Measurements from ENCODE around the gene MLST8.

MLST8 gene

DNA sequence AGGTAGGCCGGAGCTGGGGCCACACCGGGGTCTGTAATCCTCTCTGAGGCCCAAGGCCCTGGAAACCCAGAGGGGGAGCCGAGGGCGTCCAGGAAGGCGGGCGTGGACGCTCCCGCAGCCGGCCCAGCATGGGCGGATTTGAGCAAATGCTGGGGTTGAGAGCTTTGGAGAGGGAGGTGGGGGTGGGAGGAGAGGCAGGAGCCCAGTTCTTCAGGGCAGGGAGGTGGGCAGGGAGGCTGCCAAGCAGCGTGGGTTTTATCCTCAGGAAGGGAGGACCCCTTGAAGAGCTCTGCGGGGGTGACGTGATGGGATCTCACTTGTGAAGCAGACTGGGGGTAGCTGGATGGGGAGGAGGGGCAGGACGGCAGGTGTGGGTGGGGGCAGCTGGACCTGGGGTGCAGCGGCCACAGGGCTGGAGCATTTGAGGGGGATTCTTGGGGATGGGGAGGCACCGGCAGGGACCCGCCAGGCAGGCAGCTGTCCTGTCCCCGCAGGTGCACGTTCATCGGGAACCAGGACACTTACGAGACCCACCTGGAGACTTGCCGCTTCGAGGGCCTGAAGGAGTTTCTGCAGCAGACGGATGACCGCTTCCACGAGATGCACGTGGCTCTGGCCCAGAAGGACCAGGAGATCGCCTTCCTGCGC is 32.4 kb upstream of the MLST8 start:
- Histone ChIP-seq H3K36me3 (ENCODE audit: insufficient read depth) (peaks cover 6% of the 10 kb centered on the region; the same call in 1 of the 2 replicates), H3K9ac (no peak overlapping the region), H3K4me1 (ENCODE audit: low read depth, poor library complexity, severe bottlenecking) (peaks cover 6% of the 10 kb centered on the region), H2AFZ (ENCODE audit: low read depth) (no peak overlapping the region), H3K79me2 (ENCODE audit: insufficient read depth, low read depth) (no peaks in the 10 kb centered on the region), H4K20me1 (ENCODE audit: insufficient read depth) (no peaks in the 10 kb centered on the region), H3K27ac (no peak overlapping the region), H3K4me2 (no peak overlapping the region), H3K4me3 (IDR thresholded peaks at IDR 0.05; ENCODE audit: insufficient read depth, low read depth, low read length) (no peak overlapping the region), H3K27me3 (ENCODE audit: insufficient read depth, low read depth) (no peaks in the 10 kb centered on the region)
- TF ChIP-seq, protein P1, sequence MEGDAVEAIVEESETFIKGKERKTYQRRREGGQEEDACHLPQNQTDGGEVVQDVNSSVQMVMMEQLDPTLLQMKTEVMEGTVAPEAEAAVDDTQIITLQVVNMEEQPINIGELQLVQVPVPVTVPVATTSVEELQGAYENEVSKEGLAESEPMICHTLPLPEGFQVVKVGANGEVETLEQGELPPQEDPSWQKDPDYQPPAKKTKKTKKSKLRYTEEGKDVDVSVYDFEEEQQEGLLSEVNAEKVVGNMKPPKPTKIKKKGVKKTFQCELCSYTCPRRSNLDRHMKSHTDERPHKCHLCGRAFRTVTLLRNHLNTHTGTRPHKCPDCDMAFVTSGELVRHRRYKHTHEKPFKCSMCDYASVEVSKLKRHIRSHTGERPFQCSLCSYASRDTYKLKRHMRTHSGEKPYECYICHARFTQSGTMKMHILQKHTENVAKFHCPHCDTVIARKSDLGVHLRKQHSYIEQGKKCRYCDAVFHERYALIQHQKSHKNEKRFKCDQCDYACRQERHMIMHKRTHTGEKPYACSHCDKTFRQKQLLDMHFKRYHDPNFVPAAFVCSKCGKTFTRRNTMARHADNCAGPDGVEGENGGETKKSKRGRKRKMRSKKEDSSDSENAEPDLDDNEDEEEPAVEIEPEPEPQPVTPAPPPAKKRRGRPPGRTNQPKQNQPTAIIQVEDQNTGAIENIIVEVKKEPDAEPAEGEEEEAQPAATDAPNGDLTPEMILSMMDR (conservative IDR thresholded peaks at IDR 0.05; ENCODE audit: low read depth, low read length): no peak

DNA sequence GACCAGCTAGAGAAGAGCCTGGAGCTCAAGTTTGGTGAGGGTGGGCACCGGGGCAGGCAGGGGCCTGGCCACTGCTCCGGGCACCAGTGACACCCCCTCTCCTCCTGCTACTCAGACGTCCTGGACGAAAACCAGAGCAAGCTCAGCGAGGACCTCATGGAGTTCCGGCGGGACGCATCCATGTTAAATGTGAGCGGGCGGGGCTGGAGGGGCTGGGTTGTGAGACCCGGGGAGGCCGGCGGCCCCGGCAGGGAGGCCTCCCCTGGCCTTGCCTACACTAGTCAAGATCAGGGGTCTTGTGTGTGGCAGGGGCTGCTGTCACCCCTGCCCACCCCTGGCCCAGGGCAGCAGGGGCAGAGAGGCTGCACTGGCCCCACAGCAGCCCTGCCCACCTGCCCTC is 31.9 kb upstream of the MLST8 start:
- Histone ChIP-seq H3K79me2 (ENCODE audit: insufficient read depth, low read depth) (no peaks in the 10 kb centered on the region), H3K36me3 (ENCODE audit: insufficient read depth) (peaks cover 6% of the 10 kb centered on the region; the same call in 1 of the 2 replicates), H2AFZ (ENCODE audit: low read depth) (no peak overlapping the region), H3K27ac (no peak overlapping the region), H3K9ac (no peak overlapping the region), H4K20me1 (ENCODE audit: insufficient read depth) (no peaks in the 10 kb centered on the region), H3K4me2 (no peak overlapping the region), H3K4me1 (ENCODE audit: low read depth, poor library complexity, severe bottlenecking) (peaks cover under 1% of the 10 kb centered on the region), H3K27me3 (ENCODE audit: insufficient read depth, low read depth) (no peaks in the 10 kb centered on the region), H3K4me3 (IDR thresholded peaks at IDR 0.05; ENCODE audit: insufficient read depth, low read depth, low read length) (no peak overlapping the region)
- TF ChIP-seq, protein P1 (conservative IDR thresholded peaks at IDR 0.05; ENCODE audit: low read depth, low read length): no peak

DNA sequence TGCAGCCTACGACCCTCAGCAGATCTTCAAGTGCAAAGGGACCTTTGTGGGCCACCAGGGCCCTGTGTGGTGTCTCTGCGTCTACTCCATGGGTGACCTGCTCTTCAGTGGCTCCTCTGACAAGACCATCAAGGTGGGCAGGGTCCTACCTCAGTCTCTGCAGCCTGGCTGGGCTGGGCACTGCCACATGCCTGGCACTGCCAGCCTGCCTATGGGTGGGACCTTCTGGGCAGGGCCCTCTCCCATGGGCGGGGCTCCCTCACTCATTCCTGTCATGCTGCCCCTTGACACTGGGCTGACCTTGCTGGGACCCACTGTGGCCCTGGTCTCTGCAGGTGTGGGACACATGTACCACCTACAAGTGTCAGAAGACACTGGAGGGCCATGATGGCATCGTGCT is 31.3 kb upstream of the MLST8 start:
- Histone ChIP-seq H3K27ac (no peak overlapping the region), H3K27me3 (ENCODE audit: insufficient read depth, low read depth) (no peaks in the 10 kb centered on the region), H4K20me1 (ENCODE audit: insufficient read depth) (no peaks in the 10 kb centered on the region), H3K4me3 (IDR thresholded peaks at IDR 0.05; ENCODE audit: insufficient read depth, low read depth, low read length) (no peak overlapping the region), H2AFZ (ENCODE audit: low read depth) (no peak overlapping the region), H3K4me1 (ENCODE audit: low read depth, poor library complexity, severe bottlenecking) (no peaks in the 10 kb centered on the region), H3K79me2 (ENCODE audit: insufficient read depth, low read depth) (no peaks in the 10 kb centered on the region), H3K4me2 (no peak overlapping the region), H3K36me3 (ENCODE audit: insufficient read depth) (peaks cover 6% of the 10 kb centered on the region; the same call in 1 of the 2 replicates), H3K9ac (no peak overlapping the region)
- TF ChIP-seq, protein P1 (conservative IDR thresholded peaks at IDR 0.05; ENCODE audit: low read depth, low read length): no peak

DNA sequence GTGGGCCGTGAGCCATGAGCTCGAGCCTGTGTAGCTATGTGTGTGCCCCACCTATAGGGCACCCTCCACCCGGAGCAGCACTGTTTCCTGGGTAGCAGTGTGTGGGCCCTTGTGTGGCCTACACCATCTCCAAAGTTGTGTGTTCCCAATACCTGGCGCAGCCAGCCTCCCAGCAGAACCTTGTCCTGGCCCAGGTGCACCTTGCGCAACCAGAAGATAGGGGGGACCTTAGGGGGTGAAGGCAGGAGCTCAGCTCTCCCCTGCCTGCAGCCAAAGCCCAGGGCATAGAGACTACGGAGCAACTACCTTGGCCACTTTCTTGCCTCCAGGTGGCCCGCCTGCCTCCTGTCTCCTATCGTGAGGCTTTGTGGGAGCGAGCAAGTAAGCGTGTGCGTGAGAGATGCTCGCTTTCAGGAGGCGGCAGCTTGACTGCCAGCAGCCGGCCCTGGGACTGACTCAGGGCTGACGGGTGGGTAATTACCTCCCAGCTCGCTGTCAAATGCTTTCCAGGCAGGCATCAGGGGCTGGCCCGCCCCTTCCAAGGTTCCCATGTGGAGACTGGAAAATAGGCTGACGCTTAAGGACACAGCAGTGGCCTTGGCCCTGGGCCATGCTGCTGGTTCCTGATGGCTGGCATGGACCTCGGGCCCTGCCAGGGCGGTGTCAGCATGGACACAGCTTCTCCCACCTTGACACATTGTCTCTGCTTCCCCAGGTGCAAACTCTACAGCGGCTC is 30.7 kb upstream of the MLST8 start:
- Histone ChIP-seq H4K20me1 (ENCODE audit: insufficient read depth) (no peaks in the 10 kb centered on the region), H3K4me2 (no peak overlapping the region), H2AFZ (ENCODE audit: low read depth) (no peak overlapping the region), H3K79me2 (ENCODE audit: insufficient read depth, low read depth) (no peaks in the 10 kb centered on the region), H3K36me3 (ENCODE audit: insufficient read depth) (peaks cover 6% of the 10 kb centered on the region; the same call in 1 of the 2 replicates), H3K27ac (no peak overlapping the region), H3K4me3 (IDR thresholded peaks at IDR 0.05; ENCODE audit: insufficient read depth, low read depth, low read length) (no peak overlapping the region), H3K27me3 (ENCODE audit: insufficient read depth, low read depth) (no peaks in the 10 kb centered on the region), H3K9ac (no peak overlapping the region), H3K4me1 (ENCODE audit: low read depth, poor library complexity, severe bottlenecking) (no peaks in the 10 kb centered on the region)
- TF ChIP-seq, protein P1 (conservative IDR thresholded peaks at IDR 0.05; ENCODE audit: low read depth, low read length): no peak

Measured in KMS-11 (cell line).